A673 (cell line): ENCODE data around the gene GNAS-AS1. TPM values are rescaled to one million over a fixed set of nuclear protein-coding genes. Genes with fewer than 3 reads are reported as not detected.

Source experiments
- BruUV-seq: library from RNA; stranded (reverse); fragments of 400-500 nt; replicated peaks from 2 replicates; lab custom pipeline; 2021; lab: Mats Ljungman, UMichigan
- CTCF ChIA-PET: fragments of 300-600 bp; sonication (Branson Sonifier 250); formaldehyde crosslinking; loops from one replicate; lab custom pipeline; 2022; ENCODE audit warnings: antibody characterized with exemption; lab: Charles Lee
- POLR2A ChIA-PET: fragments of 300-600 bp; sonication (Branson Sonifier 250); formaldehyde crosslinking; loops from one replicate; lab custom pipeline; 2022; ENCODE audit warnings: antibody characterized with exemption; ENCODE audit not compliant: low non-redundant PET; lab: Charles Lee
- DNase-seq: peaks from one replicate; pipeline ENCODE4 v3.0.0-alpha.2; 2015; ENCODE audit warnings: low spot score
- H3K27ac ChIP-seq: fragments of 200-600 bp; sonication (generic); 2 replicates; pipeline ENCODE4 v1.5.1; 2016; ENCODE audit warnings: mixed run types, low read depth, mild to moderate bottlenecking, mixed read lengths, antibody characterized with exemption, low read length; ENCODE audit not compliant: poor library complexity, severe bottlenecking
- H3K27me3 ChIP-seq: fragments of 200-600 bp; sonication (generic); replicated peaks from 2 replicates; pipeline ENCODE4 v1.6.1; 2017; ENCODE audit warnings: mixed run types, low read depth, mild to moderate bottlenecking, mixed read lengths, antibody characterized with exemption, low read length; ENCODE audit not compliant: insufficient read depth, poor library complexity
- H3K36me3 ChIP-seq: fragments of 200-600 bp; sonication (generic); 2 replicates; pipeline ENCODE4 v1.6.1; 2016; ENCODE audit warnings: mixed run types, mild to moderate bottlenecking, mixed read lengths, antibody characterized with exemption, low read length; ENCODE audit not compliant: insufficient read depth, poor library complexity, severe bottlenecking
- H3K4me1 ChIP-seq: fragments of 200-600 bp; sonication (generic); 2 replicates; pipeline ENCODE4 v1.6.1; 2017; ENCODE audit warnings: mixed run types, mild to moderate bottlenecking, mixed read lengths, antibody characterized with exemption, low read length; ENCODE audit not compliant: insufficient read depth, poor library complexity, severe bottlenecking
- H3K4me3 ChIP-seq: fragments of 200-600 bp; sonication (generic); 2 replicates; pipeline ENCODE4 v1.5.1; 2016; ENCODE audit warnings: low read depth, mixed run types, mild to moderate bottlenecking, mixed read lengths, low read length; ENCODE audit not compliant: poor library complexity, severe bottlenecking
- H3K9me3 ChIP-seq: fragments of 200-600 bp; sonication (generic); 2 replicates; pipeline ENCODE4 v1.6.1; 2016; ENCODE audit warnings: mixed run types, low read depth, mild to moderate bottlenecking, mixed read lengths, antibody characterized with exemption, low read length; ENCODE audit not compliant: poor library complexity, severe bottlenecking
- EZH2 ChIP-seq: fragments of 200-600 bp; sonication (generic); IDR thresholded peaks from 2 replicates; pipeline ENCODE4 v1.6.1; 2017; ENCODE audit warnings: borderline replicate concordance, low read depth, mild to moderate bottlenecking, mixed read lengths, antibody characterized with exemption, low read length; ENCODE audit not compliant: poor library complexity, severe bottlenecking
- intact Hi-C: fragments of 100-400 bp; cut with micrococcal nuclease; formaldehyde crosslinking; loops from one replicate; pipeline ENCODE4 v1.10.0; 2022; ENCODE audit not compliant: unreplicated experiment
- total RNA-seq: library from RNA; stranded (reverse); gene quantifications from 2 replicates; pipeline ENCODE4 v1.2.3, GENCODE V29; 2021
- TF ChIP-seq, protein P1 (sequence below): fragments of 300-800, 200-600 bp; sonication (generic); conservative IDR thresholded peaks from 2 replicates; pipeline ENCODE4 v1.5.1; 2017; ENCODE audit warnings: low read depth, mild to moderate bottlenecking, antibody characterized with exemption, low read length, moderate library complexity, mixed read lengths

GNAS-AS1 gene
- total RNA-seq, 1 experiment from 2014 or later = 6.7 TPM

GRCh38 chr20:58886546-58886945 is 35.8 kb upstream of the GNAS-AS1 start:
- Histone ChIP-seq H3K9me3 (no peaks in the 10 kb centered on the region), H3K36me3 (no peaks in the 10 kb centered on the region), H3K4me1 (peaks cover 4% of the 10 kb centered on the region), H3K27me3 (no peaks in the 10 kb centered on the region), H3K27ac (no peak overlapping the region), H3K4me3 (no peak overlapping the region)
- ChIA-PET POLR2A (no interaction called here), CTCF (no interaction called here)
- BruUV-seq = no TSS peak
- TF ChIP-seq, protein P1, sequence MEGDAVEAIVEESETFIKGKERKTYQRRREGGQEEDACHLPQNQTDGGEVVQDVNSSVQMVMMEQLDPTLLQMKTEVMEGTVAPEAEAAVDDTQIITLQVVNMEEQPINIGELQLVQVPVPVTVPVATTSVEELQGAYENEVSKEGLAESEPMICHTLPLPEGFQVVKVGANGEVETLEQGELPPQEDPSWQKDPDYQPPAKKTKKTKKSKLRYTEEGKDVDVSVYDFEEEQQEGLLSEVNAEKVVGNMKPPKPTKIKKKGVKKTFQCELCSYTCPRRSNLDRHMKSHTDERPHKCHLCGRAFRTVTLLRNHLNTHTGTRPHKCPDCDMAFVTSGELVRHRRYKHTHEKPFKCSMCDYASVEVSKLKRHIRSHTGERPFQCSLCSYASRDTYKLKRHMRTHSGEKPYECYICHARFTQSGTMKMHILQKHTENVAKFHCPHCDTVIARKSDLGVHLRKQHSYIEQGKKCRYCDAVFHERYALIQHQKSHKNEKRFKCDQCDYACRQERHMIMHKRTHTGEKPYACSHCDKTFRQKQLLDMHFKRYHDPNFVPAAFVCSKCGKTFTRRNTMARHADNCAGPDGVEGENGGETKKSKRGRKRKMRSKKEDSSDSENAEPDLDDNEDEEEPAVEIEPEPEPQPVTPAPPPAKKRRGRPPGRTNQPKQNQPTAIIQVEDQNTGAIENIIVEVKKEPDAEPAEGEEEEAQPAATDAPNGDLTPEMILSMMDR = no peak
- TF ChIP-seq EZH2 = no peak
- no peak for DNase-seq
- intact Hi-C loops = no loop called here

GRCh38 chr20:58884966-58885365 is 34.3 kb upstream of the GNAS-AS1 start:
- intact Hi-C loops = no loop called here
- POLR2A ChIA-PET = no interaction called here
- CTCF ChIA-PET = interaction anchor here (0.6 kb wide), 1 partner anchor 58 kb away, joined by 3 read pairs; no protein-coding TSS in a partner anchor
- no peaks in the 10 kb centered on the region for H3K9me3 ChIP-seq
- H3K27me3 ChIP-seq = no peaks in the 10 kb centered on the region
- no TSS peak for BruUV-seq
- TF ChIP-seq, protein P1 = no peak
- TF ChIP-seq EZH2 = no peak
- H3K36me3 ChIP-seq = no peaks in the 10 kb centered on the region
- no peak overlapping the region for H3K27ac ChIP-seq
- no peak for DNase-seq
- no peak overlapping the region for H3K4me3 ChIP-seq
- H3K4me1 ChIP-seq = peaks cover 4% of the 10 kb centered on the region

GRCh38 chr20:58883241-58883691 is 32.6 kb upstream of the GNAS-AS1 start:
- Histone ChIP-seq H3K27me3 (no peaks in the 10 kb centered on the region), H3K36me3 (no peaks in the 10 kb centered on the region), H3K4me3 (no peak overlapping the region), H3K4me1 (peaks cover 4% of the 10 kb centered on the region), H3K9me3 (no peaks in the 10 kb centered on the region), H3K27ac (no peak overlapping the region)
- intact Hi-C loops = no loop called here
- TF ChIP-seq, protein P1 = no peak
- TF ChIP-seq EZH2 = no peak
- POLR2A ChIA-PET = interaction anchor here (0.6 kb wide), 1 partner anchor 491 kb away, joined by 3 read pairs; no protein-coding TSS in a partner anchor
- BruUV-seq = no TSS peak
- DNase-seq = no peak
- CTCF ChIA-PET = interaction anchor here (0.7 kb wide), 1 partner anchor 190 kb away, joined by 3 read pairs; no protein-coding TSS in a partner anchor
